DND-41 (cell line): ENCODE results near the gene MAD2L2.

Source experiments
- ATAC-seq: fragments of 200-7000 bp; cut with Tn5 transposase; 3 replicates; pipeline ENCODE4 v1.9.1; 2021; ENCODE audit warnings: low read depth; ENCODE audit not compliant: insufficient read depth
- DNase-seq: peaks from one replicate; pipeline ENCODE4 v3.0.0-alpha.2; 2020
- H2AFZ ChIP-seq: 2 replicates; pipeline ENCODE4 v1.6.0; 2012; ENCODE audit warnings: low read depth, low read length
- H3K27ac ChIP-seq: 2 replicates; pipeline ENCODE4 v1.5.1; 2012; ENCODE audit warnings: low read length, inconsistent platforms
- H3K27me3 ChIP-seq: fragments of 200-600 bp; sonication (generic); 2 replicates; pipeline ENCODE4 v1.6.0; 2012; ENCODE audit warnings: low read length, mild to moderate bottlenecking, inconsistent platforms; ENCODE audit not compliant: insufficient read depth, poor library complexity
- H3K36me3 ChIP-seq: 2 replicates; pipeline ENCODE4 v1.5.1; 2012; ENCODE audit warnings: low read length, inconsistent platforms; ENCODE audit not compliant: insufficient read depth
- H3K4me1 ChIP-seq: 2 replicates; pipeline ENCODE4 v1.5.1; 2012; ENCODE audit warnings: mild to moderate bottlenecking, low read length; ENCODE audit not compliant: insufficient read depth
- H3K4me2 ChIP-seq: 2 replicates; pipeline ENCODE4 v1.6.0; 2012; ENCODE audit warnings: mild to moderate bottlenecking, moderate library complexity, low read length, inconsistent platforms; ENCODE audit not compliant: insufficient read depth
- H3K4me3 ChIP-seq, 2 experiments: fragments of 200-600 bp in 1 of 2; shearing (Covaris generic) in 1 of 2; 2 replicates each; pipeline ENCODE4 v1.5.1; 2012 to 2016; ENCODE audit warnings: inconsistent platforms in 2 of 2, low read length in 2 of 2, mild to moderate bottlenecking in 2 of 2, low read depth in 1 of 2, moderate library complexity in 1 of 2
- H3K79me2 ChIP-seq: 2 replicates; pipeline ENCODE4 v1.6.0; 2012; ENCODE audit warnings: low read length, inconsistent platforms; ENCODE audit not compliant: insufficient read depth
- H3K9ac ChIP-seq: 2 replicates; pipeline ENCODE4 v1.6.0; 2012; ENCODE audit warnings: low read depth, mild to moderate bottlenecking, inconsistent platforms, low read length, moderate library complexity
- H3K9me3 ChIP-seq: 2 replicates; pipeline ENCODE4 v1.5.1; 2012; ENCODE audit warnings: low read length, moderate library complexity, mild to moderate bottlenecking, inconsistent platforms; ENCODE audit not compliant: insufficient read depth, severe bottlenecking
- H4K20me1 ChIP-seq: 2 replicates; pipeline ENCODE4 v1.6.0; 2012; ENCODE audit warnings: low read length; ENCODE audit not compliant: insufficient read depth
- EZH2 ChIP-seq: IDR thresholded peaks from 3 replicates; pipeline ENCODE4 v1.6.1; 2012; ENCODE audit warnings: borderline replicate concordance, low read depth, mild to moderate bottlenecking, moderate library complexity, low read length, inconsistent platforms; ENCODE audit not compliant: severe bottlenecking
- TF ChIP-seq, protein P1 (sequence below): IDR thresholded peaks from 2 replicates; pipeline ENCODE4 v1.5.1; 2012; ENCODE audit warnings: borderline replicate concordance, low read length, moderate library complexity, mild to moderate bottlenecking; ENCODE audit not compliant: poor library complexity, severe bottlenecking; ENCODE audit errors: extremely low read depth

MAD2L2 gene

DNA sequence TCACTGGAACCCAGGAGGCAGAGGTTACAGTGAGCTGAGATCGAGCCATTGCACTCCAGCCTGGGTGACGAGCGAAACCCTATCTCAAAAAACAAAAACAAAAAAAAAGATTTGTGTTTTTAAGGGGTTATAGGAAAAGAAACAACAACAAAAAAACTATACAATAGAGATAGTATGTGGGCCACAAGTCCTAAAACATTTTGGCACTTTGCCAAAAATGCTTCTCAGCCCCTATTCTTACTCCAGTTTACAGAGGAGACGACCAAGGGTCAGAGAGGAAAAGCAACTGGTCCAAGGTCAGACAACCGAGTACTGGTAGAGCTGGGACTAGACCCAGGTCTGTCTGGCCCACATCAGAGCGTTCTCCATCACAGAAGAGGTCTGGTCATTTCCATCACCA, 23.3 kb downstream of the MAD2L2 start:
- Histone ChIP-seq H4K20me1 (no peaks in the 10 kb centered on the region), H3K27ac (no peak overlapping the region), H3K4me2 (no peak overlapping the region), H3K9me3 (no peaks in the 10 kb centered on the region), H2AFZ (no peak overlapping the region), H3K27me3 (no peaks in the 10 kb centered on the region), H3K36me3 (no peaks in the 10 kb centered on the region), H3K4me3 (no peak overlapping the region), H3K9ac (no peak overlapping the region), H3K4me1 (peaks cover 9% of the 10 kb centered on the region), H3K79me2 (no peaks in the 10 kb centered on the region)
- ATAC-seq: no peak
- TF ChIP-seq, protein P1, sequence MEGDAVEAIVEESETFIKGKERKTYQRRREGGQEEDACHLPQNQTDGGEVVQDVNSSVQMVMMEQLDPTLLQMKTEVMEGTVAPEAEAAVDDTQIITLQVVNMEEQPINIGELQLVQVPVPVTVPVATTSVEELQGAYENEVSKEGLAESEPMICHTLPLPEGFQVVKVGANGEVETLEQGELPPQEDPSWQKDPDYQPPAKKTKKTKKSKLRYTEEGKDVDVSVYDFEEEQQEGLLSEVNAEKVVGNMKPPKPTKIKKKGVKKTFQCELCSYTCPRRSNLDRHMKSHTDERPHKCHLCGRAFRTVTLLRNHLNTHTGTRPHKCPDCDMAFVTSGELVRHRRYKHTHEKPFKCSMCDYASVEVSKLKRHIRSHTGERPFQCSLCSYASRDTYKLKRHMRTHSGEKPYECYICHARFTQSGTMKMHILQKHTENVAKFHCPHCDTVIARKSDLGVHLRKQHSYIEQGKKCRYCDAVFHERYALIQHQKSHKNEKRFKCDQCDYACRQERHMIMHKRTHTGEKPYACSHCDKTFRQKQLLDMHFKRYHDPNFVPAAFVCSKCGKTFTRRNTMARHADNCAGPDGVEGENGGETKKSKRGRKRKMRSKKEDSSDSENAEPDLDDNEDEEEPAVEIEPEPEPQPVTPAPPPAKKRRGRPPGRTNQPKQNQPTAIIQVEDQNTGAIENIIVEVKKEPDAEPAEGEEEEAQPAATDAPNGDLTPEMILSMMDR: no peak
- no peak for TF ChIP-seq EZH2
- DNase-seq: no peak

DNA sequence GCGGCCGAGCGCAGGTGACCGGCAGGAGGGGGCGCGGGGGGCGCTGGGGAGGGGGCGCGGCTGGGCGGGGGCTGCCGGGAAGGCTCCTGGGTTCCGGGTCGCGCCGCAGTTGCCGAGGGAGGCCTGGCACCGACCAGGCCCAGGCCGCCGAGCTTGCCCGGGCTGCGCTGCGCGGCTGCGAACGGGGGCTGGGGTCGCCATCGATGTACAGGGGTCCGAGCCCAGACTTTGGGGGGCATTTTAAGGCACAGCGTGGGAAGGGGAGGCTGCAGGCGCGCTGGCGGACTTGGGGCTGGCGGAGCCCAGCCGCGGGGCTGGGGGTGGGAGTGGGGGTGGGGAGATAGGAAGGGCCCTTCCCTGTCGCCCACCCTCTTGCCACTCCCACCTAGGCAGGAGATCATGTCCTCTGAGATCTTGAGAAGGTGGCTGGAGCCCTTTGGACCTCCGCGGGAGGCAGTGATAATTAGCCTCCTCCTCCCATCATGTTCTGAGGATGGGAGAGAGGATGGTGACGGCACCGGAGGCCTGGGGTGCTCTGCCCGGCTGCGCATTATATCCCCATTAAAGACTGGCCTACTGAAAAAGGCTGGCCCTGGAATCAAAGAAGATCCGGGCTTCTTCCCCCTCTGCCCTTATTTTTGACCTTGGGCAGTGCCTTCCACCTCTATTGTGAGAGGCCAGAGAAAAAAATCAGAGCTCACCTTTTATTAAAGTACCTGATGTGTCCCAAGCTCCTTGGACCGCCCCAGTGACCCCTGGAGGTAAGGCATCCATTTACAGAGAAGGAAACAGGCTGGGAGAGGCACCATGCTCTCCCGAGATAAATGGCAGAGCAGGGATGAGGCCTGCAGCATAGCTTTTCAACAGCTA, 25.8 kb downstream of the MAD2L2 start:
- Histone ChIP-seq H3K9ac (peak overlapping the region; percentile 50), H3K36me3 (no peaks in the 10 kb centered on the region), H3K9me3 (no peaks in the 10 kb centered on the region), H3K4me1 (peaks cover 9% of the 10 kb centered on the region), H2AFZ (no peak overlapping the region), H3K4me3 (peak overlapping the region; percentile 19 to 60; a peak in 3 of 4 replicates), H3K27me3 (no peaks in the 10 kb centered on the region), H3K27ac (no peak overlapping the region), H3K79me2 (no peaks in the 10 kb centered on the region), H3K4me2 (peak overlapping the region; percentile 73), H4K20me1 (no peaks in the 10 kb centered on the region)
- DNase-seq (no peak), ATAC-seq (peak; percentile 59)
- TF ChIP-seq EZH2: no peak
- TF ChIP-seq, protein P1: no peak

DNA sequence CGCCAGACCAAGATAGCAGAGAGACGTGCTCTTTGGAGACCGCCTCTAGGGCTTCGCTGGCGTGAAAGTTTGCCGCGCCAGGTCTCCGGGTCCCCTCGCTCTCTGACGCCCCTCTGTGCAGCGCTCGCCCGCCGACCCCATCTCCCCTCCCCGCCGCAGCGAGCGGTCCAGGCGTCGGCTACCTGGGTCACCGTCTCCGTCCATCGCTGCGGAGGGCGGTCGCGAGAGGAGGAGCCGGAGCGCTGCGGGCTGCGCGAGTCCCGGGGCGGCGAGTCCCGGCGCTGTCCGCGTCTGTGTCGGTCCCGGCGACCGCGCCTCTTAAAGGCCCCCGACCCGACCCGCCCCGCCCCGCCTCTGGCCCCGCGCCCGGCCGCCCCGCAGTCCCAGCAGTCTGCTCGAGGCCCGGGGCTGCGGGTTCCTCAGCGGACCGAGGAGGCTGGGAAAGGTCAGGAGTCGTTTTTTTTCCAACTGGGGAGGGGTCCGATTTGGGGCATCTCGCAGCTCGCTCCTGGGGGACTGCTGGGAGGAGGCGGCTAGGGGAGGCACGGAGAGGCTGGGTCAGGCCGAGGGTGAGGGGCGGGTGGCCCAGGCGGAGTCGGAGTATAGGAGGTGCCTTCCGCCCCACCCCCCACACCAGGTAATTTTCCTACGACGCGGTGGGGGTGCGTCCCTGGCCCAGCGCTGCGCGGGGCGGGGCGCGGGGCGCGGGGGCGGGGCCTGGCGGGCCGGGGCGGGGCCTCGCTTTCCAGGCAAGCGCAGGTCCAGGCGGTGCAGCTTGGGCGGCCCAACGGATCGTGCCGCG, 26.6 kb downstream of the MAD2L2 start, which contains the start of the genes FBXO2 and FBXO44:
Gene FBXO2, minus strand, starts transcription at position 293 of the 802 bp plus-strand sequence. Its CDS starts 89 bp downstream, at position 204.
Gene FBXO44, plus strand, starts transcription at position 741 of the 802 bp plus-strand sequence. CDS start 959 bp downstream, outside the sequence.
- no peak within 1 kb of the TSS for H3K27ac ChIP-seq
- H3K4me1 ChIP-seq: peaks cover 9% of the 10 kb centered on the region
- H3K9ac ChIP-seq: peak within 1 kb of the TSS; percentile 50
- H3K9me3 ChIP-seq: no peaks in the 10 kb centered on the region
- H3K79me2 ChIP-seq: no peaks in the 10 kb centered on the region
- no peaks in the 10 kb centered on the region for H3K36me3 ChIP-seq
- no peaks in the 10 kb centered on the region; the same call in 1 of the 2 replicates for H4K20me1 ChIP-seq
- ATAC-seq (peak; percentile 71), DNase-seq (no peak)
- H3K4me2 ChIP-seq: peak within 1 kb of the TSS; percentile 73
- H3K4me3 ChIP-seq: peak within 1 kb of the TSS; percentile 19 to 60; a peak in 3 of 4 replicates
- H3K27me3 ChIP-seq: no peaks in the 10 kb centered on the region
- H2AFZ ChIP-seq: no peak within 1 kb of the TSS
- no peak for TF ChIP-seq EZH2
- TF ChIP-seq, protein P1: no peak
